Tongue (tissue), 2 donors: ENCODE measurements around the gene MKKS. TPM values are rescaled to one million over a fixed set of nuclear protein-coding genes. Genes with fewer than 3 reads are reported as not detected.

Experiments used
- DNase-seq: peaks from one replicate; pipeline ENCODE4 v3.0.0-alpha.2; 2015
- total RNA-seq: library from RNA; depleted of rRNA; stranded (reverse); fragments of >200 nt; gene quantifications from one replicate; pipeline ENCODE4 v1.2.3, GENCODE V29; 2014

MKKS gene
- total RNA-seq: 15.4 TPM

GRCh38 chr20:10433623-10434466 lies at the start of gene MKKS:
Gene MKKS, minus strand, starts transcription at chr20:10434222. Its CDS starts 20,708 bp downstream, at chr20:10413514.
- DNase-seq: peak; percentile 97

- DNase-seq: no peak
Observed at GRCh38 chr20:10483691-10484090, 49.7 kb upstream of the MKKS start.

DNA sequence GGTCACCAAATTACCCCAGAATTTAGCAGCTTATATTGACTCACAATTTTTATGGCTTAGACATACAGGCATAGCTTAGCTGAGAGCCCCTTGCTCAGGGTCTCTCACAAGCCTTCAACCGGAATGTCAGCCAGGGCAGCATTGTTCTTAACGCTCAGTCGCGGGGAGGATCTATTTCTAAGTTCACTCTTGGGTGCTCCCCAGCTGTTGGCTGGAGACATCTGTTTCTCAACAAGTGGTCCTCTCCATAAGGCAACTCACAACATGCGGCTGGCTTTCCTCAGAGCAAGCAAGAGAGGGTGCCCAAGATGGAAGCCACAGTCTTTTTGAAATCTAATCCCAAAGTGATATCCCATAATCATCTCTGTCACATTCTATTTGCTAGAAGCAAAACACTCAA lies 47.7 kb upstream of the MKKS start:
- DNase-seq: peak; percentile 78

- no peak for DNase-seq
Observed at GRCh38 chr20:10478930-10479329, 44.9 kb upstream of the MKKS start.

GRCh38 chr20:10478205-10478604 lies 44.2 kb upstream of the MKKS start:
- no peak for DNase-seq

- DNase-seq: no peak
Observed at GRCh38 chr20:10476319-10476724, 42.3 kb upstream of the MKKS start.

DNA sequence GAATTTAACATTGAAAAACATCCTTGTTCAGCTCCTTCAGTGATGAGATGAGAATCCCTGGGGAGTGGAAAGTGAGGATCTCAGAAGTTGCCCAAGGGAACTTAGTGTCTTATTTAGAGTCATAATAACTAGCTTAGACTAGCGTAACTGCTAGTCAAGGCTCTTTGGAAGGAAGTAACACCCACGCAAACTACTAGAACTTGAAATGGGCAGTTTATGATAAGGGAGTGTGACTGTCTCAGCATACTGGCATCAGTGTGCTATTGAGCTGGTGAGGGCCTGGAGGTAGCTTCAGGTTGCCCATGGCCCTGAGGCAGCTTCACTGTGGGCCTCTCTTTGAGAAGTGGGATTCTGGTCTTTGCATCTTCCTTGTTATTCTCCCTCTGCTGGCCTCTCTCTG lies 41.2 kb upstream of the MKKS start:
- no peak for DNase-seq

DNA sequence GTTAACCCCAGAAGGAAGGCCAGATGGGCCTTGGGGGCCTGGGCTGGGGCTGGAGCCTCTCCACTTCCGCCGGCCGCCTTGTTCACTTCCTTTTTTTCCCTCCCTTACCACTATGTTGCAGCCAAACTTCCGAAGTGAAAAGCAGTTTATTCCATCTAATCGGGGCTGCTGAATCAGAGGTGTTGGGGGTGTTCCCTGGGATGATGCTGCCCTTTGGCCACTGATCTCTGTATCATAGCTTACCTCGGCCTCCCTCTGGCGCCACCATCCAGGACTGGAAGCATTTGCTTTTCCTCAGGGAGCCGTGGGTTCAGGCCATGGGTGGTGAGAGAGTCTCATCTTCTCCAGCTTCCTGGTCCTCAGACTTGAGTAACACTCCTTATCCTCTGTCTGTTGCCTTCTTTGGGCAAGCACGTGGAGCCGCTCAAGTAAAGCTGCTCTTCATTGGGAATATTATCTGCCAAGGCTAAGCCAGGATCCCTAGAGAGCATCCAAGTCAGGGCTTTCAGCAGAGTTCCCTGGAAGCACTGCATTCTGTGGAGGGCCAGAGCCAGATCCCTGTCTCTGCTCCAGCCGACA lies 40.7 kb upstream of the MKKS start:
- DNase-seq: no peak

DNA sequence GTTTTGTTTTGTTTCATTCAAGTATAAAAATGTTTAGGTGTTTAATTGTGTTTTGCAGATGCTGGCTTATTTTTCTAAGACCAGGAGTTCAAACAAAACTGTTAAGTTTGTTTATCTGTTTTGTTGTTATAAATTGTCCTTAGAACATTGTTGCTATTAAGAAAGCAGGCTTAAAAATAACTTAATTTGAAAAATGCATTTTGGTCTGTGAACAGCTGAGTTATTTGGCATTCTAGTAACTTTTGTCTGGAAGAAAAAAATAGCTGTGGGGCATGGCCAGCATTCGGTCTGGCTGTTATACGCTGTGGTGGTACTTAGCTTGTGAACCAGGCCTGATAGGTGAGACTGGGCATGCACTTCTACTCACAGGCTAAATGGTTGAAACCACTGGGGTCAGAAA lies 38.8 kb upstream of the MKKS start:
- DNase-seq: peak; percentile 29

DNA sequence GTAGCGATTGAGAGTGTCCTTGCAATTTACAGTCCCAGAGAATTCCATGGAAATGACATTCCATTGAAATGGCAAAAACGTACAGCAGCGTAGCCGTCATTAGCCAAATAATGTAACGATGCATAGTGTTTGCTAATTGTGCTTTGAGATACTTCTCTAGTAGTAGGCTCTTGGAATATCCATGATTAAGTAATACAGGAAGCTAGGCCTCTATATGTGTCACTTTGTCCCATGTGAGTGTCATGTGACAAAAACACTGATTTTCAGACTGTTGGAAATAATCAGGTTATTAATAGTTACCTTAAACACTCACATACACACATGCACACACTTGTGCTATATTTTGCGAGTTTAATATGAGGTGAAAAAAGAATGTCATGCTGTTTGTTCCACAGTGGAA lies 36.3 kb upstream of the MKKS start:
- DNase-seq: no peak

- peak; percentile 94 for DNase-seq
Observed at GRCh38 chr20:10469599-10469998, 35.6 kb upstream of the MKKS start.

GRCh38 chr20:10469056-10469455 lies 35.0 kb upstream of the MKKS start:
- no peak for DNase-seq

DNA sequence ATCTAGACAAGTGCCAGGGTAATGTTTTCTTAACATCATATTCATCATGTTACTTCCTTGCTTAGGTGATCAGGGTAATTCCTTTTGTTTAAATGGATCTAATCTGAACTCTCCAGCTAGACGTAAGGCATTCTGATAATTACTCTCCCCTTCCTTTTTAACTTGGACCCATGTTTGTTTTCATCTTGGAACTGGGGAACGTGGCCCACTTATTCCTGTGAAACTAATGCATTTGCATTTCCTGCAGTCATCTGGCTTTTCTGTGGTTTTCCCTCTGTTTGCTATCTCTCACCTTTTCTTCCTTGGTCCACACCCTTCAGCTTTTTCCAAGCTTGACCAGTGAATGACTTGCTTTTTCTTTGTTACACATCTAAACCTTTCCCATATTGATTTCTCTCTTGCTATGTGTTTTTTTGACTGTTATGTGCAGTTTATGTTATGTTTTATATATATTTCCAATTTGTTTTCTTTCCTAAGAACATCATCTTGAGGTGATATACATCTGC lies 34.4 kb upstream of the MKKS start:
- no peak for DNase-seq

GRCh38 chr20:10467681-10468339 lies 33.8 kb upstream of the MKKS start:
- DNase-seq: no peak

- no peak for DNase-seq
Observed at GRCh38 chr20:10466855-10467254, 32.8 kb upstream of the MKKS start.

GRCh38 chr20:10466325-10466724 lies 32.3 kb upstream of the MKKS start:
- peak; percentile 82 for DNase-seq

DNA sequence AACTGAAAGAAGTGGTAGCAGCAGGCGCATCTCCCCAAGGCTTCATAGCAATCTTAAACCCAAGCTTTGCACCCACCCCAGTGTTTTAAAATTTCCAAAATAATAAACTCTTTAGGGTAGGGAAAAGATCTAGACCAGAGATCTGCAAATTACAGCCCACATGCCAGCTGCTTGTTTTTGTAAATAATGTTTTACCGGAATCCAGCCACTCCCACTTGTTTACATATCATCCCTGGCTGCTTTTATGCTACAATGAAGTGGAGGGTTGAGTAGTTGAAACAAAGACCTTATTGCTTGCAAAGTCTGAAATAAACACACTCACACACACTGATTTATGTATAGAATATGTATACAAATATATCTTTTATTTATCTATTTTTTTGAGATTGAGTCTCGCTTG lies 31.1 kb upstream of the MKKS start:
- DNase-seq: no peak

GRCh38 chr20:10463622-10464021 lies 29.6 kb upstream of the MKKS start:
- no peak for DNase-seq

DNA sequence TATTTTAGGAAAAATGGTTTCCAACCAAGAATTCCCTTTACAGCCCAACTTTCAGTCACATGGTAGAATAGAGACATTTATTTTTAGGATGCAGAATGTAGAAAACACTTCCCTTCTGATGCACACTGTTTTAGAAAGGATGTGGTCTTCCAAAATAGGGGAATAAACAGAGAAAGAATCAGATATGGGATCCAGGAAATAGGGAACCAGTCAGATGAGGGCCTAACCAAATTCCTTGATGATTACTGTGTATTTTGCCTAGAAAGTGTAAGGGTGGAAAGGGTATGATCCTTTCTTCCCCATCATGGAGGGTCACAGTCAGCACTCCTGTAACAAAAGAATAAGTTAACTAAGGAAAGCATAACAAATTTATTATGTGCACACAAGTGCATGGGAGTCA lies 28.5 kb upstream of the MKKS start:
- no peak for DNase-seq

DNA sequence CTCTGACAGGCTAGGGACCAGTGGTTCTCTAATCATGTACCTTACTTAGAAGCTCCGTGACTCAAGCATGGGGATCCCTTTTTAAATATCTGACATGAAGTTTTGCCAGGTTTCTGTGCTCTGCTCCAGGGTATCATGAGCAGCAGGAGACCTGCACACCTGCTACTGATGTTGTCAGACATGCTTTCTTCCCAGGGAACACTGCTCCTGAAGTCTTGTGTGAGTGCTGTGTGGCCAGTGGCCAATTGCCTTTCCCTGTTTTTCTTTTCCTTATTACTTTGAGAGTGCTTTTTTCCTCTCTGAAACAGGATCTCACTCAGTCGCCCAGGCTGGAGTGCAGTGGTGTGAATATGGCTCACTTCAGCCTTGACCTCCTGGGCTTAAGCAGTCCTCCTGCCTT lies 27.5 kb upstream of the MKKS start:
- no peak for DNase-seq

DNA sequence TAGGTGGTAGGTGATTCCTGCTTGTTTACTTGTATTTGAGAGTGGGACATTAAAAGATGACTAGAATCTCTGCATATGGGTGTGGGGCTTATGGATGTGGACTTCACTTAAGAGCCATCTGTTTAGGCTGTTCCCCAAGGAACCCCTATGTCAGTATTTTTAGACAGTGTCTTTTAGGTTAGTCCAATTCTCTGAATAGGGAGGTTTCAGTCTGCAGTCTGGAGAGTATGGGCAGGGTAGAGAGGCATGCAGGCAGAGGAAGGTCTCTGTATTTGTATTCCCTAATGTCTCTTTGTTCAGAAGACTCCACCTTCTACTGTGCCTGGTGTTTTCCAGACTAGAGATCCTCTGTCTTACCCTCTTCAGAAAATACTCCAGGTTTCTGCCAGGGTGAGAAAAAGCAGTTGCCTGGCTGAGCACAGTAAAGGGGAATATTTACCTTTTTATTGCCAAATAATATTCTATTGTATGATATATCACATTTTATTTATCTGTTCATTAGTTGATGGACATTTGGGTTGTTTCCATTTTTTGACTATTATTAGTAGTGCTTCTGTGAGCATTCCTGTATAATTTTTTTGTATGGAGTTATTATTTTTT lies 20.2 kb upstream of the MKKS start:
- DNase-seq: no peak

GRCh38 chr20:10453241-10453640 lies 19.2 kb upstream of the MKKS start:
- DNase-seq: no peak

- no peak for DNase-seq
Observed at GRCh38 chr20:10449270-10449669, 15.2 kb upstream of the MKKS start.
